ENCODE measurements around the gene ADGRD1. TPM values are rescaled to one million over a fixed set of nuclear protein-coding genes. Genes with fewer than 3 reads are reported as not detected.

The ADGRD1 gene
- total RNA-seq, 1 donor from 2014 or later = 35.8 TPM

DNA sequence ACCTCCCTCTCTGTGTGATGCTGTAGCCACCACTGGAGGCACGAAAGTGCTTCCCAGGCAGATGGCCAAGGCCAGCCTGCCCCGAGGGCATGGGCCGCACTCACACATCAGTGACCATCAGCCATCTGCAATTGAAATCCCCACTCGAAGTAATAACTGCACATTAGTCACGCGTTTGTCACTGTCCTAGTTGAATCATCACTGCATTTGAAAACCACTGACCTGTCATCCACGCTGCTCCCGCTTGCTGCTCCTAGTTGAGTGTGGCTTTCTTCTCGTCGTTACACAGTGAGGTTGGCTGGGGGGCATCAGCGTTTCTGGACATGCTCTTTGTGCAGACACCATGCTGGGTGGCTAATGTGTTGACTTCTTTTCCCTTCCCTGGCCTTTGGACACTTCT is 176.1 kb downstream of the ADGRD1 start:
- Histone ChIP-seq H3K4me3 (no peak overlapping the region), H3K27ac (no peak overlapping the region), H3K4me1 (peaks cover 14% of the 10 kb centered on the region), H3K9me3 (no peaks in the 10 kb centered on the region), H3K27me3 (no peaks in the 10 kb centered on the region), H3K36me3 (no peaks in the 10 kb centered on the region)
- intact Hi-C loops (cut with DNase I) = no loop called here
- peak in 1 of 2 donors; percentile 87 for DNase-seq (ENCODE audit: extremely low spot score in 2 of 2)
- TF ChIP-seq POLR2A (IDR thresholded peaks at IDR 0.05) = no peak
- TF ChIP-seq POLR2AphosphoS5 (IDR thresholded peaks at IDR 0.05; ENCODE audit: insufficient read depth in 1 of 2, low read depth in 1 of 2) = no peak
- TF ChIP-seq, protein P1, sequence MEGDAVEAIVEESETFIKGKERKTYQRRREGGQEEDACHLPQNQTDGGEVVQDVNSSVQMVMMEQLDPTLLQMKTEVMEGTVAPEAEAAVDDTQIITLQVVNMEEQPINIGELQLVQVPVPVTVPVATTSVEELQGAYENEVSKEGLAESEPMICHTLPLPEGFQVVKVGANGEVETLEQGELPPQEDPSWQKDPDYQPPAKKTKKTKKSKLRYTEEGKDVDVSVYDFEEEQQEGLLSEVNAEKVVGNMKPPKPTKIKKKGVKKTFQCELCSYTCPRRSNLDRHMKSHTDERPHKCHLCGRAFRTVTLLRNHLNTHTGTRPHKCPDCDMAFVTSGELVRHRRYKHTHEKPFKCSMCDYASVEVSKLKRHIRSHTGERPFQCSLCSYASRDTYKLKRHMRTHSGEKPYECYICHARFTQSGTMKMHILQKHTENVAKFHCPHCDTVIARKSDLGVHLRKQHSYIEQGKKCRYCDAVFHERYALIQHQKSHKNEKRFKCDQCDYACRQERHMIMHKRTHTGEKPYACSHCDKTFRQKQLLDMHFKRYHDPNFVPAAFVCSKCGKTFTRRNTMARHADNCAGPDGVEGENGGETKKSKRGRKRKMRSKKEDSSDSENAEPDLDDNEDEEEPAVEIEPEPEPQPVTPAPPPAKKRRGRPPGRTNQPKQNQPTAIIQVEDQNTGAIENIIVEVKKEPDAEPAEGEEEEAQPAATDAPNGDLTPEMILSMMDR (IDR thresholded peaks at IDR 0.05) = no peak

DNA sequence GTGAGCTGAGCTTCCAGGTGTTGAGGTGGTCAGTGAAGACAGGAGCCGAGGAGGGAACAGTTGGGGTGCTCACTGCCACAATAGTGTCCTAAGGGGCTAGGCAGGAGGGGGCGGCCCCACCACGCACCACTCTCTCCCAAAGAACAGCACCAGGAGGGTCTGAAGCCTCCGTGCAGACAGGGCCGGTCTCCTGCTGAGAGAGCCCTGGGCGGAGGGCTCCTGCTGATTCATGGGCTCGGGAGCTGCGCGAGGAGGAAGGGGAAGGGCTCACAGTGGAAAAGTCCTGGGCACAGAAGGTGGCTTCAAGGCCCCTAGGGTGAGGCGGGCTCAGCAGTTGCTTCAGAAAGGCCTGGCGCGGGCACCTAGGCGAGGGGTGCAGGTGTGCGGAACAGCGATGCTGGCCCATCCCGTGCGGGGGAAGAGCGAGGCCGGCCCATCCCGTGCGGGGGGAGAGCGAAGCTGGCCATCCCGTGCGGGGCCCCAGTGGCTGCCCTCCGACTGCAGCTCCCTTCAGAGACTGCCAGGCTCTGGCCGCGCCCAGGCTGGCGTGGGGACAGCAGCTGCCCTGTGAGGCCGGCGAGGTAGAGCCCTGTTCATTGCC is 176.7 kb downstream of the ADGRD1 start:
- Histone ChIP-seq H3K4me1 (peaks cover 14% of the 10 kb centered on the region), H3K27ac (no peak overlapping the region), H3K36me3 (no peaks in the 10 kb centered on the region), H3K27me3 (no peaks in the 10 kb centered on the region), H3K9me3 (no peaks in the 10 kb centered on the region), H3K4me3 (no peak overlapping the region)
- peak; percentile 72 to 82 for DNase-seq (ENCODE audit: extremely low spot score in 2 of 2)
- no peak for TF ChIP-seq POLR2A (IDR thresholded peaks at IDR 0.05)
- TF ChIP-seq, protein P1 (IDR thresholded peaks at IDR 0.05) = no peak
- no peak for TF ChIP-seq POLR2AphosphoS5 (IDR thresholded peaks at IDR 0.05; ENCODE audit: insufficient read depth in 1 of 2, low read depth in 1 of 2)
- intact Hi-C loops (cut with DNase I) = no loop called here

- no peaks in the 10 kb centered on the region for H3K27me3 ChIP-seq
- peak overlapping the region; percentile 70 for H3K27ac ChIP-seq
- DNase-seq (ENCODE audit: extremely low spot score in 2 of 2) = peak; percentile 79 to 84
- TF ChIP-seq, protein P1 (IDR thresholded peaks at IDR 0.05) = no peak
- TF ChIP-seq POLR2AphosphoS5 (IDR thresholded peaks at IDR 0.05; ENCODE audit: insufficient read depth in 1 of 2, low read depth in 1 of 2) (no peak), POLR2A (IDR thresholded peaks at IDR 0.05) (no peak)
- no peak overlapping the region for H3K4me3 ChIP-seq
- intact Hi-C loops (cut with DNase I) = no loop called here
- no peaks in the 10 kb centered on the region for H3K36me3 ChIP-seq
- no peaks in the 10 kb centered on the region for H3K9me3 ChIP-seq
- H3K4me1 ChIP-seq = peaks cover 14% of the 10 kb centered on the region
These were observed 177.5 kb downstream of the ADGRD1 start for GRCh38 chr12:131131077-131131807.

GRCh38 chr12:131131808-131132117 is 178.1 kb downstream of the ADGRD1 start:
- no peak for TF ChIP-seq POLR2A (IDR thresholded peaks at IDR 0.05)
- TF ChIP-seq, protein P1 (IDR thresholded peaks at IDR 0.05) = no peak
- TF ChIP-seq POLR2AphosphoS5 (IDR thresholded peaks at IDR 0.05; ENCODE audit: insufficient read depth in 1 of 2, low read depth in 1 of 2) = no peak
- peak overlapping the region; percentile 70 for H3K27ac ChIP-seq
- no peaks in the 10 kb centered on the region for H3K36me3 ChIP-seq
- H3K27me3 ChIP-seq = no peaks in the 10 kb centered on the region
- H3K4me1 ChIP-seq = peaks cover 14% of the 10 kb centered on the region
- H3K9me3 ChIP-seq = no peaks in the 10 kb centered on the region
- intact Hi-C loops (cut with DNase I) = no loop called here
- DNase-seq (ENCODE audit: extremely low spot score in 2 of 2) = peak; percentile 83 to 91
- no peak overlapping the region for H3K4me3 ChIP-seq

Data from vagina (tissue), 2 donors.